Neutrophil (primary cell): ENCODE data around the gene LEF1.

ENCODE experiments used
- H3K27ac ChIP-seq: fragments of 200-600 bp; sonication (generic); 2 replicates; pipeline ENCODE4 v1.5.1; 2016; ENCODE audit warnings: mild to moderate bottlenecking, moderate library complexity
- H3K27me3 ChIP-seq: fragments of 200-600 bp; sonication (generic); 2 replicates; pipeline ENCODE4 v1.6.0; 2016; ENCODE audit warnings: mild to moderate bottlenecking
- H3K36me3 ChIP-seq: fragments of 200-600 bp; sonication (generic); 2 replicates; pipeline ENCODE4 v1.5.1; 2017
- H3K4me1 ChIP-seq, 2 experiments: fragments of 200-600 bp in 1 of 2; sonication (generic) in 1 of 2; 1 replicate in 1 of 2; 2 replicates in 1 of 2; pipeline versions ENCODE4 v1.5.1 to v1.6.1; 2013 to 2016; ENCODE audit warnings: low read depth in 1 of 2, low read length in 1 of 2, mild to moderate bottlenecking in 1 of 2, moderate library complexity in 1 of 2; ENCODE audit not compliant: control insufficient read depth in 1 of 2, insufficient read depth in 1 of 2
- H3K4me3 ChIP-seq, 2 experiments: fragments of 200-600 bp in 1 of 2; sonication (generic) in 1 of 2; 1 replicate in 1 of 2; 2 replicates in 1 of 2; pipeline ENCODE4 v1.5.1; 2013 to 2016; ENCODE audit warnings: low read depth in 1 of 2, low read length in 1 of 2, mild to moderate bottlenecking in 1 of 2, moderate library complexity in 1 of 2
- H3K9me3 ChIP-seq: fragments of 200-600 bp; sonication (generic); 2 replicates; pipeline ENCODE4 v1.5.1; 2016
- TF ChIP-seq, protein P1 (sequence below): fragments of 200-600 bp; sonication (generic); IDR thresholded peaks from 2 replicates; pipeline ENCODE4 v1.5.1; 2016; ENCODE audit warnings: antibody characterized with exemption

Gene LEF1

GRCh38 chr4:108035691-108036090 lies 133.0 kb downstream of the LEF1 start:
- Histone ChIP-seq H3K27ac (no peak overlapping the region), H3K36me3 (peaks cover 25% of the 10 kb centered on the region), H3K4me3 (no peak overlapping the region), H3K9me3 (no peaks in the 10 kb centered on the region), H3K27me3 (no peaks in the 10 kb centered on the region), H3K4me1 (no peaks in the 10 kb centered on the region)
- TF ChIP-seq, protein P1, sequence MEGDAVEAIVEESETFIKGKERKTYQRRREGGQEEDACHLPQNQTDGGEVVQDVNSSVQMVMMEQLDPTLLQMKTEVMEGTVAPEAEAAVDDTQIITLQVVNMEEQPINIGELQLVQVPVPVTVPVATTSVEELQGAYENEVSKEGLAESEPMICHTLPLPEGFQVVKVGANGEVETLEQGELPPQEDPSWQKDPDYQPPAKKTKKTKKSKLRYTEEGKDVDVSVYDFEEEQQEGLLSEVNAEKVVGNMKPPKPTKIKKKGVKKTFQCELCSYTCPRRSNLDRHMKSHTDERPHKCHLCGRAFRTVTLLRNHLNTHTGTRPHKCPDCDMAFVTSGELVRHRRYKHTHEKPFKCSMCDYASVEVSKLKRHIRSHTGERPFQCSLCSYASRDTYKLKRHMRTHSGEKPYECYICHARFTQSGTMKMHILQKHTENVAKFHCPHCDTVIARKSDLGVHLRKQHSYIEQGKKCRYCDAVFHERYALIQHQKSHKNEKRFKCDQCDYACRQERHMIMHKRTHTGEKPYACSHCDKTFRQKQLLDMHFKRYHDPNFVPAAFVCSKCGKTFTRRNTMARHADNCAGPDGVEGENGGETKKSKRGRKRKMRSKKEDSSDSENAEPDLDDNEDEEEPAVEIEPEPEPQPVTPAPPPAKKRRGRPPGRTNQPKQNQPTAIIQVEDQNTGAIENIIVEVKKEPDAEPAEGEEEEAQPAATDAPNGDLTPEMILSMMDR = no peak

- no peak overlapping the region for H3K4me3 ChIP-seq
- TF ChIP-seq, protein P1 = no peak
- no peaks in the 10 kb centered on the region for H3K27me3 ChIP-seq
- H3K36me3 ChIP-seq = peaks cover 25% of the 10 kb centered on the region
- no peak overlapping the region for H3K27ac ChIP-seq
- H3K4me1 ChIP-seq = no peaks in the 10 kb centered on the region
- H3K9me3 ChIP-seq = no peaks in the 10 kb centered on the region
Observed at GRCh38 chr4:108034565-108034964, 134.2 kb downstream of the LEF1 start.

- Histone ChIP-seq H3K27me3 (no peaks in the 10 kb centered on the region), H3K9me3 (no peaks in the 10 kb centered on the region), H3K27ac (no peak overlapping the region), H3K36me3 (peaks cover 25% of the 10 kb centered on the region), H3K4me1 (no peaks in the 10 kb centered on the region), H3K4me3 (no peak overlapping the region)
- TF ChIP-seq, protein P1 = no peak
Observed at GRCh38 chr4:108033348-108033747, 135.4 kb downstream of the LEF1 start.

GRCh38 chr4:108031427-108032083 lies 137.2 kb downstream of the LEF1 start:
- Histone ChIP-seq H3K4me3 (no peak overlapping the region), H3K27ac (no peak overlapping the region), H3K4me1 (no peaks in the 10 kb centered on the region), H3K36me3 (peaks cover 25% of the 10 kb centered on the region), H3K9me3 (no peaks in the 10 kb centered on the region), H3K27me3 (no peaks in the 10 kb centered on the region)
- TF ChIP-seq, protein P1 = no peak

DNA sequence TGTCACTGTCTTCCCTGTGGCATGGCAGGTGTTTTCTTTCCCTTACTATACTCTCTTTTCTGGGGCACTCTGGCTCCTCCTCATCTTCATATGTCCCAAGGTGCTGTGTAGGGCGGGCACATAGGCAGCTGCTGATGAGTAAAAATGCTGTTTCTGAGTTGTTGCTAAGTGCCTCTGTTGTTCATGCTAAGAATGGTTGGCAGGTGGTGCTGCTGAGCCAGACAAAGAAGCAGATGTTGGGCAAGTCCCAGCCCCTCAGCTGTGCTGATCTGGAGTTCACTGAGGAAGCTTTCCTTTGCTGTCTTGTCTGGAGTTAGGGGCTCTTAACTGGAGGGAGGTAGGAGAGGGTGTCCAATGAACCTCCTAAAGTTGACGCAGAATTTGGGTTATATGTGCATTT lies 138.4 kb downstream of the LEF1 start:
- peaks cover 21% of the 10 kb centered on the region for H3K36me3 ChIP-seq
- TF ChIP-seq, protein P1 = no peak

More for the DNA sequence above, 138.4 kb downstream of the LEF1 start:
- H3K27me3 ChIP-seq = no peaks in the 10 kb centered on the region
- no peaks in the 10 kb centered on the region for H3K9me3 ChIP-seq
- H3K27ac ChIP-seq = no peak overlapping the region
- no peaks in the 10 kb centered on the region for H3K4me1 ChIP-seq
- no peak overlapping the region for H3K4me3 ChIP-seq
